OCI-LY1 (cell line): Measurements from ENCODE around the gene PLEKHA8.

Experiments used
- CTCF ChIP-seq: fragments of 200-600 bp; sonication (generic), shearing (Covaris generic); IDR thresholded peaks from 2 replicates; pipeline ENCODE4 v1.5.1; 2017; ENCODE audit warnings: mild to moderate bottlenecking, antibody characterized with exemption, low read length, moderate library complexity, mixed read lengths
- EZH2 ChIP-seq: fragments of 200-600 bp; sonication (generic), shearing (Covaris generic); IDR thresholded peaks from 2 replicates; pipeline ENCODE4 v1.8.0; 2017; ENCODE audit warnings: borderline replicate concordance, mixed run types, mild to moderate bottlenecking, antibody characterized with exemption, low read length, moderate library complexity, mixed read lengths

DNA sequence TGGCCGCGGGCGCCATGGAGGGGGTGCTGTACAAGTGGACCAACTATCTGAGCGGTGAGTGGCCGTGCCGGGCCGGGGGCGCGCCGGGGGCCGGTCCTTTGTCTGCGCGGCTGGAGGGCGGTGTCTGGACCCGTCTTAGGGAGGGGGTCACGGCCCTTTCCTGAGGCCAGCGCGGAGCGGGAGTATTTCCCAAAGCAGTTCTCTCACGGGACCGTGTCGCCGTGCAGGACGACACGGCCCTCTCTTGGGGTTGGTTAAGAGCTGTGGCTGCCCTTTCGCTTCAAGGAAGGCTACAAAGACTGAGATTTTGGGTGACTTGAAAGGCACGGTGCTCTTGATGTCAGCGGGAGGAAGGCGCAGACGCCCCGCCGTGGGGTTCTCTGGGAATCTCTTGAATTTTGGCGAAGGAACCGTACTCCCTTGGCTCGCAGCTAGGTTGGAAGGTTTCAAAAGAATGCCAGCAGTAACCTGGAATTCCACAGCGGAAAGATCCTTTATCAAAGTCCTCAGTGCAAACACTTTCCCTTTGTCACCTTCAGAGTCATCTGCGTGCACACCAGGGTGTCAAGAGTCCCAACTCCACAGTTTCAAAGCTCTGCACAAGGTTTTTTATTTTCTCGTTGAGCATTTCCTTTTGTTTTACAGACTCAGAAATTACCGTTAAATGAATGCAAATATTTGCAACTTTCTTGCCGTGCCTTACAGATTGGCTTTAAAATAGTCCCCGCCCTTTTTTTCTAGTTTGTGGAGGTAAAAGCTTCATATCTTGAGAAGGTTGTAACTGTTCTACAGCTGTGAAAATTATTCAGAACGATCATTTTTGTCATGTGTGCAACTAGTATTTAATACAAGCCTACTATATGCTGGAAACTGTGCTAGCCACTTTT lies 780 bp downstream of the PLEKHA8 start:
- TF ChIP-seq CTCF (no peak), EZH2 (no peak)
